ENCODE results near the gene STIM2. TPM values are rescaled to one million over a fixed set of nuclear protein-coding genes. Genes with fewer than 3 reads are reported as not detected.

STIM2 gene
- polyA plus RNA-seq, 3 donors = 35.4 to 40.9 (median 39.1) TPM

GRCh38 chr4:26864899-26865298 is 4.3 kb downstream of the STIM2 start:
- no peak for DNase-seq

- no peak for DNase-seq
These were observed 5.6 kb downstream of the STIM2 start for GRCh38 chr4:26866203-26866602.

GRCh38 chr4:26866781-26867180 is 6.1 kb downstream of the STIM2 start:
- no peak for DNase-seq

- DNase-seq = no peak
These were observed 7.5 kb downstream of the STIM2 start for GRCh38 chr4:26867914-26868684.

GRCh38 chr4:26870576-26871262 is 10.1 kb downstream of the STIM2 start:
- DNase-seq = no peak

GRCh38 chr4:26871611-26872010 is 11.0 kb downstream of the STIM2 start:
- DNase-seq = no peak

- DNase-seq = no peak
These were observed 12.9 kb downstream of the STIM2 start for GRCh38 chr4:26873391-26874026.

GRCh38 chr4:26874110-26874509 is 13.5 kb downstream of the STIM2 start:
- no peak for DNase-seq

GRCh38 chr4:26877406-26877805 is 16.8 kb downstream of the STIM2 start:
- DNase-seq = no peak

GRCh38 chr4:26877961-26878360 is 17.3 kb downstream of the STIM2 start:
- DNase-seq = no peak

- DNase-seq = no peak
These were observed 18.3 kb downstream of the STIM2 start for GRCh38 chr4:26878794-26879391.

- DNase-seq = no peak
These were observed 19.2 kb downstream of the STIM2 start for GRCh38 chr4:26879805-26880204.

- no peak for DNase-seq
These were observed 23.4 kb downstream of the STIM2 start for GRCh38 chr4:26884026-26884425.

GRCh38 chr4:26884486-26884988 is 23.9 kb downstream of the STIM2 start:
- no peak for DNase-seq

- no peak for DNase-seq
These were observed 25.3 kb downstream of the STIM2 start for GRCh38 chr4:26885912-26886274.

GRCh38 chr4:26887143-26887542 is 26.5 kb downstream of the STIM2 start:
- DNase-seq = no peak

- no peak for DNase-seq
These were observed 27.2 kb downstream of the STIM2 start for GRCh38 chr4:26887809-26888208.

- no peak for DNase-seq
These were observed 28.7 kb downstream of the STIM2 start for GRCh38 chr4:26889356-26889755.

- no peak for DNase-seq
These were observed 30.4 kb downstream of the STIM2 start for GRCh38 chr4:26891054-26891453.

- no peak for DNase-seq
These were observed 31.2 kb downstream of the STIM2 start for GRCh38 chr4:26891867-26892266.

GRCh38 chr4:26892480-26893150 is 32.0 kb downstream of the STIM2 start:
- no peak for DNase-seq

GRCh38 chr4:26893491-26893890 is 32.9 kb downstream of the STIM2 start:
- DNase-seq = no peak

Measured in renal pelvis (tissue), 4 donors.